ENCODE data around the gene VWA7. TPM values are rescaled to one million over a fixed set of nuclear protein-coding genes. Genes with fewer than 3 reads are reported as not detected.

VWA7 gene
- total RNA-seq, 1 donor from 2014 or later = 0.58 TPM

- DNase-seq (ENCODE audit: extremely low read depth, low read depth, low spot score) = no peak
Observed at GRCh38 chr6:31732029-31732428, 45.1 kb downstream of the VWA7 start.

DNA sequence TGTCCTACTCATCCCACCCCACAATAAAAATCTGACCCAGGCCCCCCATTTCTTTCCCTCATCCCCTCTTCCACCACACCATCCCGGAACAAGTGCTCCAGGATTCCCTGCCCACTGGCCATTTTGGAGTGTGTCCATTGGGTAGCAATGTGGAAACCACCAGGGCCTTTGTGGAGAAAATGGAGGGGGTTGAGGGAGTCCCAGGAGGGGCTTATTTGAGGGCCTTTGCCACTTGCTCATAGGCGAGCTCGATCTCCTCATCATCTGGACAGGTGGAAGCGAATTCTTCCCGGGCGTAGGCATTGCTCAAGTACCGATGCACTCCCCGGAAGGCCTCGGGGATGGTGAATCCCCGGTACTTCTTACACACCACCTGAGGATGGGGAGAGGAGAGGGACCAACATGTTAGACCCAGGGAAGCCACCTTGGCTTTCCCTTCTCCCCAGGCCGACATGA lies 46.5 kb downstream of the VWA7 start:
- DNase-seq (ENCODE audit: extremely low read depth, low read depth, low spot score) = no peak

- DNase-seq (ENCODE audit: extremely low read depth, low read depth, low spot score) = no peak
Observed at GRCh38 chr6:31729979-31730630, 47.0 kb downstream of the VWA7 start.

DNA sequence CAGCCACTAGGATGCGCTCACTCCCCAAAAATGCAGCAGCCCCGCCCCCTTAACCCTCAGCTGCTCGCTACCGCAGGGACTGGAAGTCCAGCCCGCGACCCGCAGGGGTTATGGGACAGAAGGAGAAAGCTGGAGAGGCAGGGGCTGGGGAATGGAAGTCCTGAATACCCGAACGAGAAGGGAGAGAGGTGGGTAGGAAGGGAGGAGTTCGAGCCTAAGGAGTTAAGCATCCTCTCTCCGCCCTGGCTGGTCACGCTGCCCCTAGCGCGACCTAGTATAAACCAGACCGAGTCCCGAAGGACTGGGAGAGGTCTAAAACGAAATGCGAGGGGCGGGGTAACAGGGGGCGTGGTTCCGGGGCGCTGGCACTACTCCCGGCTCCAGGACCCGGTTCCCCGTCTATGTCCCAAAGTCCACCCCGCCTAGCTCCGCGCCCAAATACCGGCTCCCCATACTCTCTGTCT lies 47.6 kb downstream of the VWA7 start:
- DNase-seq (ENCODE audit: extremely low read depth, low read depth, low spot score) = peak; percentile 62

DNA sequence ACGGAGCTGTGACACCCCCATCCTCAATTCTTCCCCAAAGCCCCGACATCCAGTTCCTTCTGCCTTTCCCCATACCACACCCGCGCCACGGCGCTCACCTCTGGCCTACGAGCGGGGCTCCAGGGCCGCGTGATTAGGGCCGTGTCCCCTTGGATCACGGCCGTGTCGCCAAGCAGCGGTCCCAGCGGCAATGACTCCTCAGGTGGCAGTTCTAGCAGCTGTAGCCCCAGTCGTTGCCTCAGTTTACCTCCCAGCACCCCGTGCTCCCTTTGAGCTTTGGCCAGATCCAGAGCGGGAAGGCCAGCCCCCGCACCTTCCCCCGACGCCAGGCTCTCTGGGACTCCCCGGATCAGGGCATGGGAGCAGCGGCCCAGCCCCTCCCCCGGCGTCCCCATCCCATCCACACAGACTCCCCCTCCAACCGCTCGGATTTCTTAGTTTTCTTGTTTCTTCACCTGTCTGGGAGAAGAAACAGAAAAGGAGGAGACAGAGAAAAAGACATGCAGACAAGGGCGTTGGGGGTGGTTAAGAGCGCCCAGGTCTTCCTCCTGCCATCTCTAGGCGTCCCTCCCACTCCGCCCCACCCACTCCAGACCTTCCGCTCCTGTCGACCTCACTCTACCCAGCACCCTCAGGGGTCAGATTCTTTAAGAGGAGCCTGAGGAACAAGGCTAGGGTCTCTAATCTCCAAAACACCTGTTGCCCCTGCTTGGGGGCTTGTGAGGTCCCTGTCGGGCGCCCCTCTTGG lies 48.2 kb downstream of the VWA7 start, which contains the start of gene DDAH2:
Gene DDAH2, minus strand, starts transcription at position 533 of the 748 bp plus-strand sequence. Its CDS starts 138 bp downstream, at position 395.
- no peak for DNase-seq (ENCODE audit: extremely low read depth, low read depth, low spot score)

DNA sequence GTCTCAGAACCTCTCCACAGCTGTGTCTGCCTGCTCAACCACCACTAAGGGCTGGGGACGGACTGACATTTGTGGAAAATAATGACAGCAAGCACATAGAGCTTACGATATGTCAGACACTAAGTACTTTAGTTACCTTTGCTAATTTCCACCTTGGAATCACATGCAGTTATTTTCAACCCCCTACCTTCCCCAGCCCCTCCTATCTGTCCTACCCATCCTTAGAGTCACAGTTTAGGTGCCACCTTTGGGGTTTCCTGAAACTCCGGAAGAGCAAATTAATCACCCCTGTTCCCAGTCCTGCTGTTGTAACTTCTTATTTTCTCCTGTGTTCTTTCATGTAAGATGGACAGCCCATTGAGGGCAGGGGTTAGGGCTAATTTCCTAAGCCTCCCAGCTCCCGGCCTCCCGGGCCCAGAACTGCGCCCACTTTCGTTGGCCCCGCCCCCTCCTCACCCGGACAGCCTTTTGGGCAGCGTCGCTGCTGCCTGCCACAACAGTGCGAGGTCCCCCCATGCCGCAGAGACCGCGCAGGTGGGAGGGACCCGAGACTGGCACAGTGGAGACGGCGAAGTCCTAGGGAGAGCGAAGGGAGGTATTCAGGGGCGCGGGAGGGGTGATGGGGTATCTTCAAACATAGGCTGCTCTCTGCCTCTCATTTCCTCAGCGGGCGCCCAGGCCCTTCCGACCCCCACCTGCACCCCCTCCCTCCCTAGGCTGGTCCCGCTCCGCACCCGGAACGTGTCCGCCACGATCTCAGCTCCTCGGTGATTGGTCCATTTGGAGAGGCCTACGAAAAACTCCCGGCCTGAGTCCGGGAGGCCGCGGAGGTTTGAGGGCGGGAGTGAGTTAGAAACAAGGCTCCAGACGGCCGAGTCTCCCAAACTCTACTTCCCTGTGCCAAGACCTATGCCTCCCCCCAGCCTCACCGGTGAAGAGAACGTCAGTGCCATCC lies 49.1 kb downstream of the VWA7 start:
- DNase-seq (ENCODE audit: extremely low read depth, low read depth, low spot score) = no peak

GRCh38 chr6:31727034-31727716 lies 50.0 kb downstream of the VWA7 start:
- DNase-seq (ENCODE audit: extremely low read depth, low read depth, low spot score) = no peak

DNA sequence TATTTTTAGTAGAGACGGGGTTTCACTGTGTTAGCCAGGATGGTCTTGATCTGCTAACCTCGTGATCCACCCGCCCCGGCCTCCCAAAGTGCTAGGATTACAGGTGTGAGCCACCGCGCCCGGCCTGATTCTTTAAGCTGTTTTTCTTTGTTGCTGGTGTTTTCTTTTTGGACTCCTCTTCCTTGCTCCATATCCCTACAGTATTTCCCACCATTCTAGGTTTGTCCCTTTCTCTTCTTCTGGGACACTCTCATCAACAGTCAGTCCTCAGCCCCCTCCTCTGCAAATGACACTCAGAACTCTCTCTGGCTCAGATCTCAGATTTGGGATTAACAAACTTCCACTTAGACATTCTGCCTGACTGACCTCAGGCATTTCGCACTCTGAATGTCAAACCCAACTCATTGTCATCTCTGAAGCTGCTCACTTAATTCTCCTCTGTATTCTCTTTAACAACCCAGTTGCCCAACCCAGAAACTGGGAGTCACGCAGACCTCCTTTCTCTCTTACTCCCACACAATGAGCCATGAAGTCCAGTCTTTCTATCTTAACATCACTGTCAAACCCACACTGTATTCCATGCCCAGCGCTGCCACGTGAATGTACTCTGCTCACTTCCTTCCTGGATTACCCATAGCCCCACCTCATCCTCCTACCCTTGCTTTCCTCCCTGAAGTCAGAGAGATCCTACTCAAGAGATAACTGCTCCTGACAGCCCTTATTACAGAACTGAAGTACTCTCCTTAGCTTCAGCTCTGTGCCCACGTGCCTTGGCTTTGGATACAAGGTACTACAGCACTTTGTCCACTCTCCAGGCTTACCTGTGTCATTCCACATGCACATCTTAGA lies 51.4 kb downstream of the VWA7 start:
- no peak for DNase-seq (ENCODE audit: extremely low read depth, low read depth, low spot score)

GRCh38 chr6:31723980-31724691 lies 53.0 kb downstream of the VWA7 start:
- DNase-seq (ENCODE audit: extremely low read depth, low read depth, low spot score) = no peak

- no peak for DNase-seq (ENCODE audit: extremely low read depth, low read depth, low spot score)
Observed at GRCh38 chr6:31723245-31723979, 53.7 kb downstream of the VWA7 start, which contains the start of gene MPIG6B. Gene MPIG6B (plus strand): TSS chr6:31723373. CDS start chr6:31723384, 11 bp downstream.

GRCh38 chr6:31722173-31722572 lies 55.0 kb downstream of the VWA7 start:
- no peak for DNase-seq (ENCODE audit: extremely low read depth, low read depth, low spot score)

DNA sequence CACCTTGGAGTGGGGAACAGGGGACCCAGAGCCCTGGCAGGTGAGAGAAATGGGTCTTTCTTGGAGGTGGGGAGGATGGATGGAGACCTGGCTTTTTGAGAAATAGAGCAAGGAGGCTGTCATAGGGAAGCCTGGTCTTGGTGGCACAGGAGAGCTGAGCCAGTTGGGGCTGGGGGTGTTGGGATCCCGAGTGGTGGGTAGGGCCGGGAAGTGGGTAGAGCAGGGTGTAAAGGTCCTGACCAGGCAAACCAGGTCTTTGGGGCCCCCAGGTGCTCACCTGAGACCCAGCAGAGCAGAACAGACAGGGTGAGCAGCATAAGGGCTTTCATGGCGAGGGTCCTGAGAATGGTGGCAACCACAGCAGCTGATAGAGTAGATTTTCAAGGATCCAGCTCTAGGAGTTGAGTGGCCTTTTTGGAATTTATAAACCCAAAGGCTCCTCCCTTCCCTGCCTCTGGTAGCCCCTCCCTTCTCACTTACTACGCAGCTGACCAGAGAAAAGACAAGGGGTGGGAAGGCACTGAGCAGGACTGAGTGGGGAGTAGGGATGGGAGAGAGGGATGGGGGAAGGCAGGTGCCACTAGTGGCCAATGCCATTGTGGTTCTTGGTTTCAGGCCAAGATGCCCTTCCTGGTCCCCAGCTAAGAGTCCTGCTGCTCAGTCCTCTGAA lies 55.6 kb downstream of the VWA7 start, which contains the start of gene LY6G6C:
Gene LY6G6C, minus strand, starts transcription at position 396 of the 670 bp plus-strand sequence. Its CDS starts 67 bp downstream, at position 329.
- DNase-seq (ENCODE audit: extremely low read depth, low read depth, low spot score) = no peak

DNA sequence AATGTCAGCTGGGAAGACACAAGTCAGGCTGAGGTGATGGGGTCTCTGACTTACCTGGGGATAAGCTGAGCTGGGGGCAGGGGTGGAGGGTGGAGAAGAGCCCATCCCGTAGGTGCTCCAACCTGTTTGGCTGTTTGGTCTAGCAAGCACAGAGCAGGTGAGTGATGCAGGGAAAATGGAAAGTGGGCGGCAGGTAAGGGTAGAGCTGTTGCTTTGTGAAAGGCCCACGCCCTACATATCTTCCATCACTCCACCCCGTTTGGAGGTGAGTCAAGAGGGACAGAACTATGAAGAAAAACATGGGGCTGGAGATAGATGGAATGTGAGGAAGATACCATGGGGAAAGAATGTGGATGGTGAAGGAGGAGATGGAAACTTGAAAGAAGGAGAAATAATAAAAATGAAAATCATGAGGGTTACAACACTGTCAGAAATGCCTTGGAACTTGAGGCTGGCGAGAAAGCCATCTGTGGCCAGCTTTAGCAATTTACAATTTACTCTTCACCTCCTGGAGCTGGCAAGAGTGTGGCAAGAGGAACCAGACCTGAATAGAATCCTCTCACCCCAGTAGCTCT lies 56.8 kb downstream of the VWA7 start:
- no peak for DNase-seq (ENCODE audit: extremely low read depth, low read depth, low spot score)

- DNase-seq (ENCODE audit: extremely low read depth, low read depth, low spot score) = no peak
Observed at GRCh38 chr6:31719001-31719400, 58.1 kb downstream of the VWA7 start.

- DNase-seq (ENCODE audit: extremely low read depth, low read depth, low spot score) = no peak
Observed at GRCh38 chr6:31718265-31718664, 58.9 kb downstream of the VWA7 start.

GRCh38 chr6:31717499-31718222 lies 59.5 kb downstream of the VWA7 start:
- no peak for DNase-seq (ENCODE audit: extremely low read depth, low read depth, low spot score)

All from glomerular endothelial cell (primary cell).